Renal cortical epithelial cell (primary cell): ENCODE results near the gene PDE6G. TPM values are rescaled to one million over a fixed set of nuclear protein-coding genes. Genes with fewer than 3 reads are reported as not detected.
"Not testable (repeated sequence)": the region's sequence is repeated elsewhere in the genome, so short reads cannot be mapped to it uniquely, and the experiment has no call there.

Experiments
- DNase-seq: peaks from one replicate; pipeline ENCODE4 v3.0.0-alpha.2; 2011; ENCODE audit warnings: low read depth
- total RNA-seq: library from RNA; depleted of rRNA; stranded (reverse); fragments of >200 nt; gene quantifications from 2 replicates; pipeline ENCODE4 v1.2.3, GENCODE V29; 2014

PDE6G gene
- total RNA-seq, 1 donor from 2014 or later: not detected

DNA sequence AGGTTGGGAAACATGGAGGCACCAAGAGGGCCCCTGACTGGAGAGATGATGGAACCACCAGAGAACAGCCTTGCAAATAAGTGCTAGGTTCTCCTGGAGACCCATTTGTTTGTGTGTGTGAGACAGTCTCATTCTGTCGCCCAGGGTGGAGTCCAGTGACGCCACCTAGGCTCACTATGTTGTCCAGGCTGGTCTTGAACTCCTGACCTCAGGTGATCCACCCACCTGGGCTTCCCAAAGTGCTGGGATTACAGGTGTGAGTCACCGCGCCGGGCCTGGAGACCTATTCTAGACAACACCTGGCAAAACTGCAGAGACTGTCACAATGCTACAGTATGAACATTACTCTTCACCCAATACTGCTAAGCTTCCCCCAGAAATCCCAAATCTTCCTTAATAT lies 20.9 kb downstream of the PDE6G start:
- DNase-seq: no peak

DNA sequence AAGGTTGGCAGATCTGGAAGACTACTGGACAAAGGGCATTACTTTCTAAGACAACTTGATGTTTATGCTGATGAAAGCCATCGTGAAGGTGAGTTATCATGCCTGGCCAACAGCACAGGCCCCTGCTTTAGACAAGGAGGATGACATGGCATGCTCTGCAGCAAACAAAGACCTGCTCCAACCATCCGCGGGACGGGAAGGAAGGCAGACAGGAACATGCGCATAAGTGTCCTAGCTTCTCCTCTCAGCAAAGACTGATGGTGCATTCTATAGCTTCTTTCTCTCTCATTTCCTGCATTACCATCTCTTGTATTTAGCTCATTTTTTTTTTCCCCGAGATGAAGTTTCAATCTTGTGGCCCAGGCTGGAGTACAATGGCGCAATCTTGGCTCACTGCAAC lies 24.9 kb downstream of the PDE6G start:
- DNase-seq: no peak

DNA sequence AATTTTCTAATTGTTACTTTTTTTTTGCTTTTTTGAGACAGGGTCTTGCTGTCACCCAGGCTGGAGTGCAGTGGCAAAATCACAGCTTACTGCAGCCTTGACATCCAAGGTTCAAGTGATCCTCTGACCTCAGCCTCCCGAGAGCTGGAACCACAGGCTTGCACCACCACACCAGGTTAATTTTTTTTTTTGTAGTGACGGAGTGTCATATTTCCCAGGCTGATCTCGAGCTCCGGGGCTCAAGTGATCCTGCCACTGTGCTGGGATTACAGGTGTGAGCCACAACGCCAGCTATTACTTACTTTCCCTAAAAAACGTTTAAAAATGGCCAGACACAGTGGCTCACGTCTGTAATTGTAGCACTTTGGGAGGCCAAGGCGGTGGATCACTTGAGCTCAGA lies 26.1 kb downstream of the PDE6G start:
- no peak for DNase-seq

DNA sequence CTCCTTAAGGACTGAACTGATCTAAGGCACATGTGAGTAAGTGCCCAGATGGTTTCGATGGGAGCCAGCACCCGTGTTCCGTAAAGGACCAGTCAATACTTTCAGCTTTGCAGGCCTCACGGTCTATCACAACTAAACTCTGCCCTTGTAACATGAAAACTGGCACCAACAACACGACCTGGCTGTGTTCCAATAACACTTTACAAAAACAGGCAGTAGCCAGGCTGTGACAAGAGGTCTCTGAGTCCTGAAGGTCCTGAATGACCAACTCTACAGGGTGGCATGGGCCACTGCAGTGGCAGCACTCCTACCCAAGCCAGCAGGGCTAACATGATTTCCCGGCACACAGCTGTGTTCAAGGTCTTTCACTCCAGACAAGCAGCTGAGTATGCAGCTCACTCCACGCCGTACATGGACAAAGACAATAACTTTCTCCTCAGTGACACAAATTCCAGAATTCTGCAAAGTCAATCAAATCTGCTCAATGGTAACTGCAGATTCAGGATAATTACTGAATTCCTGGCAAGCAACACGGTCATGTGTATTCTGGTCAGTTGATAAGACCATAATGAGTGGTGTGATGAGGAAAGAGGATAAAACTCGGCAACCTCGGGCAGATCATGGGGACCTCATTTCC lies 34.7 kb downstream of the PDE6G start:
- DNase-seq: no peak

DNA sequence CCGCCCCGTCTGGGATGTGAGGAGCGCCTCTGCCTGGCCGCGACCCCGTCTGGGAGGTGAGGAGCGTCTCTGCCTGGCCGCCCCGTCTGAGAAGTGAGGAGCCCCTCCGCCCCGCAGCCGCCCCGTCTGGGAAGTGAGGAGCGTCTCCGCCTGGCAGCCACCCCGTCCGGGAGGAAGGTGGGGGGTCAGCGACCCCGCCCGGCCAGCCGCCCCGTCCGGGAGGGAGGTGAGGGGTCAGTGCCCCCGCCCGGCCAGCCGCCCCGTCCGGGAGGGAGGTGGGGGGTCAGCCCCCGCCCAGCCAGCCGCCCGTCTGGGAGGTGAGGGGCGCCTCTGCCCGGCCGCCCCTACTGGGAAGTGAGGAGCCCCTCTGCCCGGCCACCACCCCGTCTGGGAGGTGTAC lies 38.0 kb downstream of the PDE6G start:
- DNase-seq: not testable (repeated sequence)

DNA sequence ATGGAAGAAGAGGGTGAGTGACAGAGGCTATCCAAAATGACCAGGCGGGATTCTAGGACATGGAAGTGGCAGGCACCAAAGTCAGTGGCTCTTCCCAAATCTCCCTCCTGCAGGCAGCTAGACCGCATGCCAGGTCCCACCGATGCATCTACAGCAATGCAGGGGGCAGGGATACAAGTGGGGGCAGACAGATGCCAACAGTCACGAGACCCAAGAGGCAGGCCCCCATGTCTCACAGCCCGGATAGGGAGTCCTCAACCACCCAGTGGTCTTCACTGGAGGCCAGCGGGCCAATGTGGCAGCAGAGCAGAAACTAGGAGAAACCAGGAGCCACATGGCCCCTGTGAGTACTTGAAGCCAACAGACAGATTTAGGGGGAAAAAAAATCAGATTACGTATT lies 39.5 kb downstream of the PDE6G start:
- DNase-seq: no peak

DNA sequence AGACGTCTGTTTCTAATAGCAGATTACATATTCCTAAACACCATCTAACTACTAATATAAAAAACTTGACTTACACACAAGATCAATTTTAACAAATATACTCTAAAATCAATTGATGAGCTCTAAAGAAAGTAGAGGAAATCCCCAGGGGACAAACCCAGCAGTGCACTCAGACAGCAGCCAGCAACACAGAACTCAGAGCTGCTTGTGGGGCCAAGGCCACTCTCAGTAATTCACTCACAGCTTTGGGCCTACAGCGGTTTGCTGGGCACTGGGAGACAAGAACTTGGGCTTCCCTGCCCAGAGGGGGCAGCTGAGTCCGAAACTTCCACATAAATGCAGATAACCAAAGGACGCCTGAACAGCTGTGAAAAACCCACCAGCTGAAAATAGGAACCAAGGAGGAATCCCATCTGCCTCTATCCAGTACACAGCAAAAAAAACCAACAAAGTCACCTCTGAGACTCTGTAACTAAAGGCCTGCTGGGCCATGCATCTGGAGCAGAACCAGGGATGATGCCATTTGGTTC lies 40.9 kb downstream of the PDE6G start:
- no peak for DNase-seq

DNA sequence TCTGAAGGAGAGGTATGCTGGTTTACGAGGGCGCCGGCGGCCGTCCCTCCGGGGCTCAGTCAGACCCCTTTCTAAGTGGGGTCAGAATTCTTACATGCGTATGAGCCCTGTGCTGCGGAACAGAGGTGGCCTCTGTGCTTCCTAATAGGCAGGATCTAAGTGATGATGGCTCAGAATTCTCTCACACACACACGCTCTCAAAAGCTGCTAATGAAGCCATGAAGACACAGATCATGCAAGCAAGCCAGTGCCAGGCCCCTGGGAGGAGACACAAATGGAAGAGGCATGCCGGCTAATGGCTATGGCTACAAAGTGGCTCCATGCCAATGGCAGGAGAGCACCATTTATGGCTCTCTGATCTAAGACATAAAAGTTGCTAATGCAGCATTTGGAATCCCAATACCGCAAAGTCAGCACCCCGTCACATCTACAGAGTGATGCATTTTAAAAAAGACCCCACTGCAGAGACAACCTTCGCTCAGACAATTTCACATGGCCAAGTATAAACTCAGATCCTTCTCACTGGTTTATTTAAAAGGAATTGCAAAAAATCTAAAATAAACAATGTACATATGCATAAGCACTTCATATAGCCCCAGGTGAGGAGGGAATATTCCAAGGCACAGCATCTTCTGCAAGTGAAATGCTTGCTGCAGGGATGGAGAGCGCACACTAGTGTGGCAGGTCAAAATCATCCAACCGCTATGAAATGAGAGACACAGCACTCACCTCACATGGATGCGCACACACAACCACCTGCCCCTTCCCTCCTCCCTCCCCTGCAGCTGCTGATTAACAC lies 44.0 kb downstream of the PDE6G start:
- no peak for DNase-seq

DNA sequence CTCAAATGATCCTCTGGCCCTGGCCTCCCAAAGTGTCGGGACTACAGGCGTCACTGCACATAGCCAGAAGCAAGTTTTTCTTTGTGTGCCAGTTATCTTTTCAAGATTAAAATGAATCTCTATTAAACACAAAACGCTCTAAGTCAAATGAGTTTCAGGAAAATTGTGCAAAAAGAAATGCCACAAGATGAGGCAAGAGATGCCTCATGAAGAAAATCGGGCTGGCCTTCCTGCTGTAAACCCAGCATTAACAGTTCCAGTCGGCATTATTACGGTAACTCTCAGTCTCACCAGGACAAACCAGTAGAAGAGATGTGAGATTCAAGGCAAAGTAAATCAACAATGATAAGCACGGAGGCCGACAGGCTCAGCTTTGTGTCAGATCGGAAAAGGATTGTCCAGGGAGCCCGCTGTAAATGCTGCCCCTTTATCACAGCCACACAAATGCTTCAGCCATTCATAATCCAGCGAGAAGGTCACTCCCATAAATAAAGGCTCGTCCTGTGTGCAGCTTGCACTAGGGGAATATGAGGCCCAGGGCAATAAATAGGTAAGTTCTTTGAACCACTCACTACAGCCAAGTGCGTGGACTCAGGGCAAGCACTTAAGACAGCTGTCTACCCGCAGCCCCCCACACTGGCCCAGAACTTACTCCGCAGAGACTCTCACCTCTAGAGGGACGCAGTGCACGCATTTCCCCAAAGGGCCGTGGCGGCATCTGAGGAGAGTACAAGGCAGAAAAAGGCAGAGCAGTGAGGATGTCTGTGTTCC lies 46.6 kb downstream of the PDE6G start:
- no peak for DNase-seq

DNA sequence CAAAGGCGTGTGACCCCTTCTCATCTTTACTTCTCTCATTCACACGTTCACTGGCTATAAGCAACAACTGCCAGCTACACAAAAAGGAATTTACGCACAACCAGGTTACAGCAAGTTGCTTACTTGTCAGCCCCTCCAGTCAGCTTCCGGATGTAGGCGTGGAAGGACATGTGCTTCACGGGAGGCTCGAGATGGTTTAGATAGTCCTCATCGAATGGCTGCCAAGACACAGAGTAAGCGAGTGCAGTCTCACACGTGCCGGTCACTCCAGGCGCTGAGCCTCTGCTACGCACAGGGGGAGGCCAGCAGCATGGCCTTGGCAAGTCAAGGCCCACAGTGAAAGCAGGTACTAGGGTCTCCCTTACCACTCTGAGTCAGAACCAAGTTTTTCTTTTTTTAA lies 47.7 kb downstream of the PDE6G start:
- DNase-seq: no peak

DNA sequence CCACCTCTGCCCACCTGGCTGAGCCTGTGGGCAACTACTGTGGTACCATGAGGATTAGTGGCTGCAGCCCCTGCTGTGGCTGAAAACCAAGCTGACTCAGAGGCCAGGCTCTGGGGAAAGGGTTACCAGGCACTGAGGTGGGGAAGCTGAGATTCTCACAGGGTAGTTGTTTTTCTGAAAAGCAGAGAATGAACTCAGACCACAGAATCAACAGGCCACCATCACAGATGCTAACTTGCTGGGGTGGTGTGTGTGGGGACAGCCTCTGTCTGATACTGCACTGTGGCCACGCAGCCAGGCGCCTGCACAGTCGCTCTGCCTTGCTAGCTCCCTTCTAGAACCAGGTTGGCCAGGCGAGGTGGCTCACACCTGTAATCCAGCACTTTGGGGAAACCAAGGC lies 48.3 kb downstream of the PDE6G start:
- DNase-seq: peak; percentile 25

DNA sequence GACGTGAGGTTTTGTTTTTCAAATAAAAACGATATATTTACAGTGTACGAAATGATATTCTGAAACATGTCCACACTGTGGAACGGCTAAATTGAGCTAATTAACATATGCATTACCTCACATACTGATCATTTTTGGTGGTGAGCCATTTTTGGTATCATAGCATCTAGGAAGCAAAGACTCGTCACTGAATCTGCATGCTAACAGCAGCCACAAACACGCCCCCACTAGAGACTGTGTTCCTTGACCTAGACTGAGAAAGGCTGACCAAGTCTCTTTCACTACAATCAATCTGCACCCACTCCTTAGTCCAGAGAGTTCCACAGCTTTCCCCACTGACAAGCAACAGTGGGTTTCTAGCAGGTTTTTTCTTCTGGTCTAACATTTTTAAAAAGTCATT lies 48.9 kb downstream of the PDE6G start:
- no peak for DNase-seq

DNA sequence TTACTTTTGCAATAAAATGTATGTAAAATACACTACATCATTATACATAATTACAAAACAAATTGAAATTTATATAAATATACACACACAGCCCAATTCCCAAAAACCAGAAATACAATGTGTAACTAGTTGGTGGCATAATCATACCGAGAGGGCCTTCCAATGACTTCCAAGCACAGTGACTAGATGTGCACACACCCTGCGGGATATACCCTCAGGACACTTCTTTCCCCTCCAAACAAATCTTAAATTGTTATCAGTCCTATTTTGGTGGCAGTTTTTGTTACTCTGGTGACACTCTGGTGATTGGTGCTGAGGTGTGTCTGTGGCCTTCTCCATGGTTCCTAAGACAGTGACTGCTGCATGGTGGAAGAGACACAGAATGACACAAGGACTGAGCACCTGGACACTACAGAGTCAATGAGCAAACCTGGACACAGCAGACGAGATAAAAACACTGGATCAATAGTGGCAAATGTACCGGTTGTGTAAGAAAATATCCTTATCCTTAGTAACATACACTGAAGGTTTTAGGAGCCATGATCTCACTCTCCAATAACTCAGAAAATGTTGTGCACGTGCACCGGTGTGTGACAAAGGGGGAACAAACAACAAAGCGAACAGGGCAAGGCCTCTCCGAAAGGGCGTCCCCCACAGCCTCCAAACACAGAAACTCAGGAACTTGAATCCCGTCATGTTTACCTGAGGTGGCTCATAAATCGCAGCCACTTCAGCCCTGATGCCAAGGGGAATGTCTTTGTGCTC lies 52.3 kb downstream of the PDE6G start:
- DNase-seq: no peak

DNA sequence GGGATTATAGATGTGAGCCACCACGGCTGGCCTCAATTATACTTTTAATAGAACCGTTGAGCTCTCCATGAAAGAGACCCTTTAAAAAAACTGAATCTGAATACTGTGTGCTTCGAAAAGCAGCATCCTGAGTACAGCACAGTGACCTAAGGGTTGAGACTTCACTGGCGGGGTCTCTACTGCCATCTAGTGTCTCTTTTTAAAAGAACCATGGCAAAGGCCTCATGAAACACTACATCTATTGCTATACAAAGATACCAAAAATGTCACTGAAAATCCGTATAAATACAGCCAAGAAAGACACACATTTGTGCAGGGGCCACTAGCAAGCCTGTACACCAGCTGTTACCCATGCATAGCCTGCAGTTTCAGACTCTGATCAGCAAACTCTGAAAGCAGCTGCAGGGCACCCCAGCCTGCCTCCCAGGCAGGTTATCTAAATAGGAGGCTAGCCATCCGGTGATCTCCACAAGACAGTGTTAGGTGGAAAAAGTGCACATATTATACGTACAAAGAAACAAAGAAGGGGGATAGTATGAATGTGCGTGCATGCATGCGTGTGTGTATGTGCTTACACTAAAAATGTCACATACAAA lies 54.7 kb downstream of the PDE6G start:
- peak; percentile 66 for DNase-seq

Other genes starting within 250 kb of the PDE6G start
- 4,821 and 6,713 TPM in 2 replicates for gene ACTG1, start 143.7 kb downstream of the PDE6G start, total RNA-seq
- 3.1 and 4.7 TPM in 2 replicates for gene FSCN2, start 128.2 kb downstream of the PDE6G start, total RNA-seq
- 13.2 and 22.2 TPM in 2 replicates for gene FAAP100, start 104.2 kb downstream of the PDE6G start, total RNA-seq
- gene NPLOC4, start 19.4 kb downstream of the PDE6G start, total RNA-seq: 72.9 and 84.6 TPM in 2 replicates
- gene TSPAN10, start 19.3 kb downstream of the PDE6G start, total RNA-seq: 0.87 and 2.3 TPM in 2 replicates
- 22.6 and 34.6 TPM in 2 replicates for gene OXLD1, start 10.1 kb upstream of the PDE6G start, total RNA-seq
- 9.0 and 11.9 TPM in 2 replicates for gene CCDC137, start 10.2 kb upstream of the PDE6G start, total RNA-seq
- 21.7 and 44.1 TPM in 2 replicates for gene ARL16, start 27.3 kb upstream of the PDE6G start, total RNA-seq
- gene HGS, start 27.5 kb upstream of the PDE6G start, total RNA-seq: 104 and 110 TPM in 2 replicates
- 8.9 and 10.4 TPM in 2 replicates for gene MRPL12, start 46.8 kb upstream of the PDE6G start, total RNA-seq
- gene SLC25A10, start 55.7 kb upstream of the PDE6G start, total RNA-seq: 35.7 and 61.8 TPM in 2 replicates
- not detected in 2 replicates for gene GCGR, start 147.6 kb upstream of the PDE6G start, total RNA-seq
- gene MCRIP1, start 176.7 kb upstream of the PDE6G start, total RNA-seq: 55.0 and 101 TPM in 2 replicates
- not detected in 2 replicates for gene PPP1R27, start 178.5 kb upstream of the PDE6G start, total RNA-seq
- 1,064 and 1,065 TPM in 2 replicates for gene P4HB, start 204.0 kb upstream of the PDE6G start, total RNA-seq
- gene ARHGDIA, start 214.8 kb upstream of the PDE6G start, total RNA-seq: 161 and 237 TPM in 2 replicates
- 46.8 and 109 TPM in 2 replicates for gene ALYREF, start 235.0 kb upstream of the PDE6G start, total RNA-seq
- 77.3 and 104 TPM in 2 replicates for gene ANAPC11, start 235.2 kb upstream of the PDE6G start, total RNA-seq
- 0.25 and 3.3 TPM in 2 replicates for gene NPB, start 245.7 kb upstream of the PDE6G start, total RNA-seq